K562 (cell line): ENCODE results near the gene SPAG9. TPM values are rescaled to one million over a fixed set of nuclear protein-coding genes. Genes with fewer than 3 reads are reported as not detected.

Source experiments
- ATAC-seq: fragments of 200-7000 bp; cut with Tn5 transposase; 3 replicates; pipeline ENCODE4 v1.9.1; 2020; ENCODE audit warnings: moderate library complexity
- BruUV-seq: library from RNA; stranded (reverse); fragments of 400-500 nt; replicated peaks from 2 replicates; lab custom pipeline; 2021; lab: Mats Ljungman, UMichigan
- CTCF ChIA-PET: fragments of 300-600 bp; formaldehyde crosslinking; extraction: SDS; loops from one replicate; lab custom pipeline; 2021; ENCODE audit warnings: low intra/inter-chr PET ratio; lab: Yijun Ruan, JAX
- POLR2A ChIA-PET: fragments of 300-600, 350-650 bp; sonication (Branson Sonifier 250); formaldehyde crosslinking; extraction: SDS; loops from one replicate; lab custom pipeline; 2021; ENCODE audit warnings: antibody characterized with exemption, inconsistent platforms; lab: Yijun Ruan, JAX
- DNase-seq, 4 experiments: peaks; one replicate each; pipeline versions ENCODE4 v3.0.0 to v3.0.0-alpha.2; 2011 to 2018; ENCODE audit warnings: low spot score in 3 of 4, mixed read lengths in 3 of 4; ENCODE audit errors: extremely low read depth in 1 of 4
- FAIRE-seq: peaks from 2 replicates; lab custom pipeline; 2011; peaks lifted over from hg19 to GRCh38; lab: Jason Lieb, UNC
- H2AFZ ChIP-seq: 2 replicates; pipeline ENCODE4 v1.6.0; 2011; ENCODE audit warnings: low read depth, low read length, control low read depth, inconsistent platforms
- H3K27ac ChIP-seq: fragments of 200-600 bp; 3 replicates; pipeline ENCODE4 v1.8.0; 2011; ENCODE audit warnings: low read depth, mild to moderate bottlenecking, control low read depth, inconsistent platforms, low read length, moderate library complexity, mixed read lengths; ENCODE audit errors: extremely low read depth
- H3K27me3 ChIP-seq, 2 experiments: fragments of 300-600 bp in 1 of 2; 2 replicates in 1 of 2; 3 replicates in 1 of 2; pipeline versions ENCODE4 v1.6.0 to v1.8.0; 2011; ENCODE audit warnings: inconsistent platforms in 2 of 2, low read length in 2 of 2, mild to moderate bottlenecking in 1 of 2, mixed read lengths in 1 of 2, moderate library complexity in 1 of 2; ENCODE audit not compliant: control insufficient read depth in 2 of 2, insufficient read depth in 2 of 2
- H3K36me3 ChIP-seq: fragments of 300-600 bp; 3 replicates; pipeline ENCODE4 v1.8.0; 2011; ENCODE audit warnings: mild to moderate bottlenecking, low read length, inconsistent platforms; ENCODE audit not compliant: control insufficient read depth, insufficient read depth
- H3K4me1 ChIP-seq, 2 experiments: fragments of 200-600 bp in 1 of 2; replicated peaks in 1 of 2; 2 replicates in 1 of 2; 3 replicates in 1 of 2; pipeline versions ENCODE4 v1.5.1 to v1.8.0; 2011; ENCODE audit warnings: inconsistent platforms in 2 of 2, low read length in 2 of 2, mild to moderate bottlenecking in 1 of 2, mixed read lengths in 1 of 2, moderate library complexity in 1 of 2; ENCODE audit not compliant: control insufficient read depth in 2 of 2, insufficient read depth in 2 of 2
- H3K4me2 ChIP-seq: 2 replicates; pipeline ENCODE4 v1.6.1; 2011; ENCODE audit warnings: low read length, control low read depth, inconsistent platforms, mixed read lengths; ENCODE audit not compliant: insufficient read depth
- H3K4me3 ChIP-seq: fragments of 200-600 bp; sonication (generic), shearing (Covaris generic); 2 replicates; pipeline ENCODE4 v1.5.1; 2016; ENCODE audit warnings: control low read depth, inconsistent platforms
- H3K79me2 ChIP-seq: fragments of 200-600 bp; 3 replicates; pipeline ENCODE4 v1.8.0; 2011; ENCODE audit warnings: low read length, inconsistent platforms; ENCODE audit not compliant: control insufficient read depth, insufficient read depth
- H3K9ac ChIP-seq, 2 experiments: 2 replicates each; pipeline versions ENCODE4 v1.6.0 to v1.6.1; 2011; ENCODE audit warnings: low read depth in 2 of 2, low read length in 2 of 2, control low read depth in 1 of 2, inconsistent platforms in 1 of 2, mild to moderate bottlenecking in 1 of 2, mixed read lengths in 1 of 2; ENCODE audit not compliant: insufficient read depth in 1 of 2
- H3K9me1 ChIP-seq: one replicate; pipeline ENCODE4 v1.6.0; 2011; ENCODE audit warnings: inconsistent platforms, mild to moderate bottlenecking, low read length, moderate library complexity; ENCODE audit not compliant: control insufficient read depth, insufficient read depth
- H3K9me3 ChIP-seq: replicated peaks from 2 replicates; pipeline ENCODE4 v1.5.1; 2011; ENCODE audit warnings: low read depth, low read length, inconsistent platforms; ENCODE audit not compliant: control insufficient read depth, insufficient read depth
- H4K20me1 ChIP-seq: replicated peaks from 2 replicates; pipeline ENCODE4 v1.6.1; 2011; ENCODE audit warnings: low read length, inconsistent platforms, mixed read lengths; ENCODE audit not compliant: control insufficient read depth, insufficient read depth
- CBX5 ChIP-seq: IDR thresholded peaks from 2 replicates; pipeline ENCODE4 v1.6.1; 2014; ENCODE audit warnings: low read depth, borderline replicate concordance
- HDAC8 ChIP-seq: fragments of 450-650 bp; IDR thresholded peaks from 2 replicates; pipeline ENCODE4 v1.6.1; 2016; ENCODE audit warnings: mild to moderate bottlenecking, missing genetic modification characterization, moderate library complexity, missing compliant biosample characterization
- HLTF ChIP-seq: fragments of 450-650 bp; IDR thresholded peaks from 2 replicates; pipeline ENCODE4 v1.6.1; 2016
- MIER1 ChIP-seq: fragments of 450-650 bp; IDR thresholded peaks from 2 replicates; pipeline ENCODE4 v1.6.1; 2016; ENCODE audit warnings: antibody characterized with exemption, mild to moderate bottlenecking, low read depth
- NCOR1 ChIP-seq: fragments of 450-650 bp; IDR thresholded peaks from 2 replicates; pipeline ENCODE4 v1.6.1; 2016; ENCODE audit warnings: mild to moderate bottlenecking, moderate library complexity
- POLR2B ChIP-seq: fragments of 450-650 bp; IDR thresholded peaks from 2 replicates; pipeline ENCODE4 v1.6.1; 2018; ENCODE audit warnings: low read depth; ENCODE audit not compliant: partially characterized antibody
- RBBP5 ChIP-seq: fragments of 200-600 bp; sonication (generic); IDR thresholded peaks from 2 replicates; pipeline ENCODE4 v1.6.1; 2012; ENCODE audit warnings: borderline replicate concordance, mild to moderate bottlenecking, low read length, control low read depth, inconsistent platforms; ENCODE audit not compliant: insufficient read depth, poor library complexity, severe bottlenecking
- SRSF9 ChIP-seq: fragments of 200-400 bp; formaldehyde crosslinking; IDR thresholded peaks from 2 replicates; pipeline ENCODE4 v1.6.1; 2017; ENCODE audit warnings: low read depth, low read length, borderline replicate concordance
- XRCC5 ChIP-seq: fragments of 200-400 bp; formaldehyde crosslinking; IDR thresholded peaks from 2 replicates; pipeline ENCODE4 v1.6.1; 2017; ENCODE audit warnings: low read depth, mild to moderate bottlenecking, low read length
- WGBS: fragments of 100-300 bp; shearing (Covaris generic); methylation state at CpG from one replicate; pipeline ENCODE4 v1.1.6; 2016; ENCODE audit warnings: low coverage, mixed read lengths; ENCODE audit not compliant: insufficient coverage; ENCODE audit errors: missing lambda C conversion rate; 5-methylcytosine and 5-hydroxymethylcytosine counted together
- in situ Hi-C: fragments of 300-500 bp; cut with MboI; formaldehyde crosslinking; loops from 4 replicates; pipeline ENCODE4 v1.15.0; 2018; ENCODE audit warnings: inconsistent platforms, mixed read lengths
- intact Hi-C: fragments of 100-400 bp; cut with micrococcal nuclease; formaldehyde crosslinking; loops from 2 replicates; pipeline ENCODE4 v1.14.2; 2022
- polyA plus RNA-seq, 8 experiments: library from polyadenylated mRNA; depleted of rRNA in 4 of 8; stranded (reverse) in 5 of 8; unstranded in 3 of 8; fragments of >200 nt; fragmentation: Nextera tagmentation in 2 of 8; fragmentation: Illumina TruSeq in 1 of 8; extraction: Ambion mirVana in 2 of 8; extraction: Trizol in 1 of 8; gene quantifications; 2 replicates each; pipeline versions ENCODE4 v1.2.1 to v1.2.3, GENCODE V29; 2011 to 2014; ENCODE audit warnings: inconsistent platforms in 1 of 8, missing spikeins in 1 of 8
- total RNA-seq, 7 experiments: library from RNA; depleted of rRNA in 6 of 7; stranded (reverse); fragments of >200 nt in 6 of 7; fragmentation: Illumina TruSeq in 2 of 7; extraction: Trizol in 2 of 7; gene quantifications; 2 replicates each; pipeline versions ENCODE4 v1.2.1 to v1.2.3, GENCODE V29; 2011 to 2021; ENCODE audit warnings: low replicate concordance in 1 of 7
- TF ChIP-seq, protein P1 (sequence below): fragments of 250-450 bp; sonication (Bioruptor Pico); IDR thresholded peaks from 2 replicates; pipeline ENCODE4 v1.5.0; 2021; ENCODE audit warnings: mild to moderate bottlenecking, borderline replicate concordance
- TF ChIP-seq, protein P2 (sequence below): sonication (generic); formaldehyde crosslinking; IDR thresholded peaks from 2 replicates; pipeline ENCODE4 v1.8.1; 2023; ENCODE audit warnings: missing genetic modification reagents, mild to moderate bottlenecking, borderline replicate concordance
- TF ChIP-seq, protein P3 (sequence below): sonication (generic); formaldehyde crosslinking; IDR thresholded peaks from 2 replicates; pipeline ENCODE4 v1.8.0; 2023; ENCODE audit warnings: mild to moderate bottlenecking, missing genetic modification reagents

Gene SPAG9
- total and polyA plus RNA-seq, 9 of the 15 experiments (the other 6 are each of a cell fraction or from before 2014, with no cell fraction given): 12.2 to 99.2 (median 58.2) TPM

DNA sequence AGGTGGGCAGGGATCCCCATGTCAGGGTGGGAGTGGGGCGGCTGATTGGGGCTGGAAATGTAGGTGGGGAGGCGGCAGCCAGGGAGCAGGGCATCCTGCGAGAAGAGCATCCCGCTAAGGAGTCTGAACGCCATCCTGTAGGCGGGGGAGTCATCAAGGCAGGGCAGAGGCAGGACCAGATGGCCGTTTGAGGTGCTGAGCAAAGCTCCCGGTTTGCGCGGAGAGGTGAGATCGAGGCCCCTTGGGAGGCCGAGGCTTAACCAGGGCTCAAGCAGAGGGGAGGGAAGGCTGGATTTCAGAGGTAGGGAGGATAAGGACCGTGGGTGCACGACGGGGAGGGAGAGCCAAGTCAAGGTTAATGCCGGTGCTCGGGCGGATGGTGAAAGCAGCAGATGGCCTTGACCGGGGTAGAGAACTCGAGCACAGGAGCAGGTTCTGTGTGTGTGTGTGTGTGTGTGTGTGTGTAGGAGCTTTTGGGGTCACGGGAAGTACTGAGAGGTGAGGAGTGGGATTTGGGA, 45.1 kb upstream of the SPAG9 start:
- Histone ChIP-seq H3K9me1 (peaks cover 4% of the 10 kb centered on the region), H3K9ac (peak overlapping the region; percentile 97 to 98), H3K27me3 (no peaks in the 10 kb centered on the region), H3K4me3 (peak overlapping the region; percentile 94), H3K79me2 (peaks cover 39% of the 10 kb centered on the region), H3K27ac (peak overlapping the region; percentile 92), H4K20me1 (no peaks in the 10 kb centered on the region), H3K4me2 (peak overlapping the region; percentile 99), H3K36me3 (peaks cover 70% of the 10 kb centered on the region), H3K9me3 (no peaks in the 10 kb centered on the region), H2AFZ (peak overlapping the region; percentile 97), H3K4me1 (peaks cover 6 to 33% of the 10 kb centered on the region in 2 experiments; a peak in 4 of 5 replicates)
- 5% methylated on average over 21 of the region's 21 CpGs for WGBS
- ATAC-seq (peak; percentile 48), FAIRE-seq (no peak), DNase-seq (peak in 3 of 4 experiments; percentile 25 to 54 (median 42))
- in situ Hi-C loops (no loop called here), intact Hi-C loops (loop anchor here (5.0 kb wide), 2 partner anchors 97 to 298 kb away; partner anchors contain the start of genes MBTD1, TOB1 and UTP18)
- BruUV-seq: no TSS peak
- CTCF ChIA-PET: interaction anchor here (1.3 to 1.6 kb wide), 2 partner anchors 13 to 165 kb away, joined by 4 to 7 read pairs; partner anchors contain the start of gene NME1
- POLR2A ChIA-PET: interaction anchor here (0.6 to 2.1 kb wide), 4 partner anchors 11 to 406 kb away, joined by 3 to 8 read pairs (median 4); partner anchors contain the start of gene NME1
- TF ChIP-seq HLTF: peak; percentile 89
- TF ChIP-seq RBBP5: no peak
- TF ChIP-seq, protein P1, sequence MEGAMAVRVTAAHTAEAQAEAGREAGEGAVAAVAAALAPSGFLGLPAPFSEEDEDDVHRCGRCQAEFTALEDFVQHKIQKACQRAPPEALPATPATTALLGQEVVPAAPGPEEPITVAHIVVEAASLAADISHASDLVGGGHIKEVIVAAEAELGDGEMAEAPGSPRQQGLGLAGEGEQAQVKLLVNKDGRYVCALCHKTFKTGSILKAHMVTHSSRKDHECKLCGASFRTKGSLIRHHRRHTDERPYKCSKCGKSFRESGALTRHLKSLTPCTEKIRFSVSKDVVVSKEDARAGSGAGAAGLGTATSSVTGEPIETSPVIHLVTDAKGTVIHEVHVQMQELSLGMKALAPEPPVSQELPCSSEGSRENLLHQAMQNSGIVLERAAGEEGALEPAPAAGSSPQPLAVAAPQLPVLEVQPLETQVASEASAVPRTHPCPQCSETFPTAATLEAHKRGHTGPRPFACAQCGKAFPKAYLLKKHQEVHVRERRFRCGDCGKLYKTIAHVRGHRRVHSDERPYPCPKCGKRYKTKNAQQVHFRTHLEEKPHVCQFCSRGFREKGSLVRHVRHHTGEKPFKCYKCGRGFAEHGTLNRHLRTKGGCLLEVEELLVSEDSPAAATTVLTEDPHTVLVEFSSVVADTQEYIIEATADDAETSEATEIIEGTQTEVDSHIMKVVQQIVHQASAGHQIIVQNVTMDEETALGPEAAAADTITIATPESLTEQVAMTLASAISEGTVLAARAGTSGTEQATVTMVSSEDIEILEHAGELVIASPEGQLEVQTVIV (CRISPR knock-in tag): no peak
- TF ChIP-seq HDAC8 (tag): no peak
- TF ChIP-seq, protein P2, sequence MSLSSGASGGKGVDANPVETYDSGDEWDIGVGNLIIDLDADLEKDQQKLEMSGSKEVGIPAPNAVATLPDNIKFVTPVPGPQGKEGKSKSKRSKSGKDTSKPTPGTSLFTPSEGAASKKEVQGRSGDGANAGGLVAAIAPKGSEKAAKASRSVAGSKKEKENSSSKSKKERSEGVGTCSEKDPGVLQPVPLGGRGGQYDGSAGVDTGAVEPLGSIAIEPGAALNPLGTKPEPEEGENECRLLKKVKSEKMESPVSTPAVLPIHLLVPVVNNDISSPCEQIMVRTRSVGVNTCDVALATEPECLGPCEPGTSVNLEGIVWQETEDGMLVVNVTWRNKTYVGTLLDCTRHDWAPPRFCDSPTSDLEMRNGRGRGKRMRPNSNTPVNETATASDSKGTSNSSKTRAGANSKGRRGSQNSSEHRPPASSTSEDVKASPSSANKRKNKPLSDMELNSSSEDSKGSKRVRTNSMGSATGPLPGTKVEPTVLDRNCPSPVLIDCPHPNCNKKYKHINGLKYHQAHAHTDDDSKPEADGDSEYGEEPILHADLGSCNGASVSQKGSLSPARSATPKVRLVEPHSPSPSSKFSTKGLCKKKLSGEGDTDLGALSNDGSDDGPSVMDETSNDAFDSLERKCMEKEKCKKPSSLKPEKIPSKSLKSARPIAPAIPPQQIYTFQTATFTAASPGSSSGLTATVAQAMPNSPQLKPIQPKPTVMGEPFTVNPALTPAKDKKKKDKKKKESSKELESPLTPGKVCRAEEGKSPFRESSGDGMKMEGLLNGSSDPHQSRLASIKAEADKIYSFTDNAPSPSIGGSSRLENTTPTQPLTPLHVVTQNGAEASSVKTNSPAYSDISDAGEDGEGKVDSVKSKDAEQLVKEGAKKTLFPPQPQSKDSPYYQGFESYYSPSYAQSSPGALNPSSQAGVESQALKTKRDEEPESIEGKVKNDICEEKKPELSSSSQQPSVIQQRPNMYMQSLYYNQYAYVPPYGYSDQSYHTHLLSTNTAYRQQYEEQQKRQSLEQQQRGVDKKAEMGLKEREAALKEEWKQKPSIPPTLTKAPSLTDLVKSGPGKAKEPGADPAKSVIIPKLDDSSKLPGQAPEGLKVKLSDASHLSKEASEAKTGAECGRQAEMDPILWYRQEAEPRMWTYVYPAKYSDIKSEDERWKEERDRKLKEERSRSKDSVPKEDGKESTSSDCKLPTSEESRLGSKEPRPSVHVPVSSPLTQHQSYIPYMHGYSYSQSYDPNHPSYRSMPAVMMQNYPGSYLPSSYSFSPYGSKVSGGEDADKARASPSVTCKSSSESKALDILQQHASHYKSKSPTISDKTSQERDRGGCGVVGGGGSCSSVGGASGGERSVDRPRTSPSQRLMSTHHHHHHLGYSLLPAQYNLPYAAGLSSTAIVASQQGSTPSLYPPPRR (CRISPR knock-in tag): no peak
- TF ChIP-seq POLR2B: peak; percentile 86
- 0 out of 2 replicates have a peak, but pooled peaks have one; percentile 5 for TF ChIP-seq XRCC5
- TF ChIP-seq SRSF9: no peak
- TF ChIP-seq, protein P3, sequence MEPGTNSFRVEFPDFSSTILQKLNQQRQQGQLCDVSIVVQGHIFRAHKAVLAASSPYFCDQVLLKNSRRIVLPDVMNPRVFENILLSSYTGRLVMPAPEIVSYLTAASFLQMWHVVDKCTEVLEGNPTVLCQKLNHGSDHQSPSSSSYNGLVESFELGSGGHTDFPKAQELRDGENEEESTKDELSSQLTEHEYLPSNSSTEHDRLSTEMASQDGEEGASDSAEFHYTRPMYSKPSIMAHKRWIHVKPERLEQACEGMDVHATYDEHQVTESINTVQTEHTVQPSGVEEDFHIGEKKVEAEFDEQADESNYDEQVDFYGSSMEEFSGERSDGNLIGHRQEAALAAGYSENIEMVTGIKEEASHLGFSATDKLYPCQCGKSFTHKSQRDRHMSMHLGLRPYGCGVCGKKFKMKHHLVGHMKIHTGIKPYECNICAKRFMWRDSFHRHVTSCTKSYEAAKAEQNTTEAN (CRISPR knock-in tag): no peak
- TF ChIP-seq MIER1: no peak
- peak; percentile 37 for TF ChIP-seq NCOR1
- no peak for TF ChIP-seq CBX5
